PFSK-1 (cell line): ENCODE results near the gene SEMA6C.

Experiments
- FOXP2 ChIP-seq: optimal IDR thresholded peaks from 2 replicates; pipeline ENCODE3; 2011; ENCODE audit warnings: borderline replicate concordance, control low read depth, inconsistent platforms; ENCODE audit not compliant: insufficient read depth; ENCODE audit errors: extremely low read length, extremely low read depth
- POLR2AphosphoS5 ChIP-seq: IDR thresholded peaks from 2 replicates; pipeline ENCODE4 v1.6.1; 2012; ENCODE audit warnings: low read depth, mild to moderate bottlenecking, control low read depth, low read length, moderate library complexity
- REST ChIP-seq, 2 experiments: IDR thresholded peaks; 2 replicates each; pipeline versions ENCODE4 v1.6.1 to v1.8.0; 2011 to 2012; ENCODE audit warnings: low read depth in 2 of 2, low read length in 2 of 2, control low read depth in 1 of 2, inconsistent platforms in 1 of 2, mild to moderate bottlenecking in 1 of 2, moderate library complexity in 1 of 2; ENCODE audit not compliant: insufficient read depth in 1 of 2
- SIN3A ChIP-seq: IDR thresholded peaks from 2 replicates; pipeline ENCODE4 v1.6.1; 2012; ENCODE audit warnings: mild to moderate bottlenecking, low read length, moderate library complexity, borderline replicate concordance; ENCODE audit not compliant: insufficient read depth
- TAF1 ChIP-seq: IDR thresholded peaks from 2 replicates; pipeline ENCODE4 v1.6.1; 2012; ENCODE audit warnings: low read length, control low read depth, borderline replicate concordance; ENCODE audit not compliant: insufficient read depth

- no peak for TF ChIP-seq SIN3A
- no peak for TF ChIP-seq TAF1
- TF ChIP-seq POLR2AphosphoS5 = no peak
- no peak for TF ChIP-seq REST (IDR thresholded peaks at IDR 0.05; ENCODE audit: insufficient read depth in 1 of 2, low read depth in 2 of 2, low read length in 2 of 2)
- TF ChIP-seq FOXP2 = no peak
These were observed 1.7 kb downstream of the SEMA6C start for GRCh38 chr1:151144474-151145303.
